GM18502 (cell line): ENCODE data around the gene TCF4.

ENCODE experiments used
- ATAC-seq: cut with Tn5 transposase; IDR thresholded peaks from one replicate; pipeline ENCODE4 v1.9.1; 2021; ENCODE audit warnings: mild to moderate bottlenecking; ENCODE audit not compliant: unreplicated experiment, poor library complexity

Gene TCF4

GRCh38 chr18:55229682-55230081, 358.3 kb downstream of the TCF4 start:
- no peak for ATAC-seq

- no peak for ATAC-seq
Measured at GRCh38 chr18:55228707-55229106, 359.3 kb downstream of the TCF4 start.

- ATAC-seq: no peak
Measured at GRCh38 chr18:55228191-55228590, 359.8 kb downstream of the TCF4 start.

DNA sequence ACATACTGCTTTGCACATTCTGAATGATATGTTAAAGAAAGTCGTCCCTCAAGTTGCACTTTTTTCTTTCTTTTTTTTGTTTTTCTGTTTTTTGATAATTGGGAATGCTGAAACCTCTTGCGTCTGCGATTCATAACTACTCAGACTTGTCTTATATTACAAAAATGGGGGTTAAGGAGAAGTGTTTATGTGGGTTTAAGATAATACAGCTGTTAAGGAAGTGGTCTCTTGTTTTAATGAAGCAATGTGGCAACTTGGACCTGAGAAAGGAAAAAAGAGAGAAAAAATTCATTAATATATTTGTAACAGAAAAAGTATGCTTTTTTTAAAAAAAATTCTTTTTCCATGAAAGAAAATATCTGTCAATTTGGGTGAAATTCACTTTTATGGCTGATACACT, 360.2 kb downstream of the TCF4 start:
- no peak for ATAC-seq

GRCh38 chr18:55226044-55226443, 361.9 kb downstream of the TCF4 start:
- ATAC-seq: no peak

GRCh38 chr18:55224086-55224625, 363.8 kb downstream of the TCF4 start:
- no peak for ATAC-seq

DNA sequence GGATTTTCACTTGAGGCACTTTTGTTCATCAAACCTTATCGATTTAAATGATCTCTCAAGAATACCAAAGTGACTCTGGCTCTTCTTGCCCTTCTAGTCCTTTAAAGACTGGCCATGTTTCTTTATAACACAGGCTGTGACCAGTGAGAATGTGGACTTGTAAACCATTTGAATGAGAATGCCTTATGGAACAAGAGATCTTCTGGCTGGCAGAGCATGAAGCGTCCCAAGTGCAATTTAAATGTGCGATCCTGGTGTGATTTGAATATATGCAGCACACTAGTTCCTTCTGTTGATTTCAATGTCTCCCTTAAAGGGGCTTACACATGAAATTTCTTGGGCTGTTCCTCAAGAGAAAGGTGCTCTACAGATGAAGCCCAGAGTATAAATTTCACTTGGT, 366.4 kb downstream of the TCF4 start:
- no peak for ATAC-seq

GRCh38 chr18:55220523-55220922, 367.5 kb downstream of the TCF4 start:
- peak; percentile 87 for ATAC-seq

GRCh38 chr18:55219823-55220222, 368.2 kb downstream of the TCF4 start:
- ATAC-seq: no peak

GRCh38 chr18:55219059-55219458, 368.9 kb downstream of the TCF4 start:
- no peak for ATAC-seq

DNA sequence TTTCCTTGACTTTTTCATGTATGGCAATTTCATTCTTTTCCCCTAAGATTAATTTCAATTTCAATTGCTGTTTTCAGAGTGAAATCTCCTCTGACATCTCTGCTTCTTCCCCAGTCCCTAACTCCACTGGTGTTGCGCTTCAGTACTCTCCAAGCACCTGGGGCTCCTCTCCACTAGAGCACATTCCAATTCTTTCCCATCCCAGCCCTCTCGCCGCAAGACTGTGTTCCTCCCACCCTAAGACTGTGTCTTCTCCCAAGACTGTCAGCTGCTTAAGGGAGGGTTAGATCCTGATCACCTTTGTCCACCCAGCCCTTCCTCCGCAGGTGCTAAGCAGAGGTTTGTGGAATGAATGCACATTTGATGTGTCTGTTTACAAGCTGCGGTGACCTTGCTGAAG, 373.0 kb downstream of the TCF4 start:
- ATAC-seq: no peak

GRCh38 chr18:55214534-55214933, 373.5 kb downstream of the TCF4 start:
- no peak for ATAC-seq

DNA sequence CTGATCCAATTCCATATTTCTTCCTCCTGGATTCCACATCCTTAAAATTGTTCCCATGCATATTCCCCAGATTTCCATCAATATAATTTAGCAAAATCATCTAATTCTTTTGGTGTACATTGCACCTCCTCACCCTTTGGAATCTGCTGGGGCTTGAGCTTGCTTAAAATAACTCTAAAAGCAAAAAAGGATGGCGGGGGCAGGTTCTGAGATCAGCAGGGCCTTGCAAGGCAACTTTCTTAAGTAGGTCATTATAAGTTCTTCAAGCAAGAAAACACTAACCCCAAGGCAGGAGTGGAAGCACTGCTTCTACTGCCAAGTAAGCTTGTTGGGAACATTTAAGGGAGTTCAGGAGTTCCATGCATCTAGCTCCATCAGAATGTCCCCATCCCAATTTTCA, 374.4 kb downstream of the TCF4 start:
- ATAC-seq: no peak

GRCh38 chr18:55206927-55207326, 381.1 kb downstream of the TCF4 start:
- no peak for ATAC-seq

GRCh38 chr18:55202232-55202917, 385.6 kb downstream of the TCF4 start:
- ATAC-seq: no peak

DNA sequence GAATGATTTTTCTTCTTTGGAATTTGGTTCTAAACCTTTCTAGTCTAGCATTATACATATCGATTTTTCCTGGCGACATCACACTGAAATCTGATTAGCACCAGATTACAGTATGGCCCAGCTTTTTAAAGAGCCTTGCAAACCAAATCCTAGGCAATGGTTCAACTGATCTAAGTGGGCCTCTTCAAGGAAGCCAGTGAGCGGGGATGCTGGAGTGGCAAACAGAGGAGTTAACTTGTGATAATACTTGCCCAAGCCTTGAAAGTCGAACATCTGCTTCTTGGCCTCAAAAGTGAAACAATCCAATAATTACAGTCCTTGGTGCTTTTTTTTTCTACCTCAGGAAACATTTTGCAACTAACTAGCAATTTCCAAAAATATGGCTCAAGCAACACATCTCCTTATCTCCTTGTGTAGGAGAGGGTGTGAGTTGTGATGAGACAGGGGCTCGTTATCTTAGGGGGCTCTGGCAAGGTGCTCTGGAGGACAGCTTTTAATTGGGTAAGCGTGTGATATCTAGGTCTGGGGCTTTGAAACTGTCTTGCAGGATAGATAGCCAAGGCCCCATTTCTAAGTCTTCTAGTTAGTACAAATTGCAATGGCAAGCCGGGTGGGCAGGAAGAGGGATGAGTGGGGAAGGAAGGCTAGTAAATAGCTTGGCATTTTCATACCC, 388.6 kb downstream of the TCF4 start:
- no peak for ATAC-seq

- ATAC-seq: no peak
Measured at GRCh38 chr18:55195863-55196262, 392.1 kb downstream of the TCF4 start.

- no peak for ATAC-seq
Measured at GRCh38 chr18:55189972-55190371, 398.0 kb downstream of the TCF4 start.

GRCh38 chr18:55186588-55186987, 401.4 kb downstream of the TCF4 start:
- ATAC-seq: no peak

DNA sequence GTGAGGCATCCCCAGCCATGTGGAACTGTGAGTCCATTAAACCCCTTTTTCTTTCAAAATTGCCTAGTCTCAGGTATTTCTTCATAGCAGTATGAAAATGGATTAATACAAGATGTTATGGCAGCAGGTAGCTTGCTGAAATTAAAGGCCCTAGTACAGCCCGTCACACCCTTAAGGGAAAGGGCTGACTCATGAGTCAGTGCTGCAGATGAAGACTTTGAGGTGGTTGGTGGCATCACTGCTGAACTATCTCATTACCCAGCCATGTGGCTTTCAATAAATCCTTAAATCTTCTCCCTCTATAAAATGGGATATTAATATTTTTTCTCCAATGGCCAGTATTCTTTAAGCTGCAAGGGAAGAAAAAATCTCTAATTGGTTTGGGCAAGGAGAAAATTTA, 402.6 kb downstream of the TCF4 start:
- no peak for ATAC-seq

DNA sequence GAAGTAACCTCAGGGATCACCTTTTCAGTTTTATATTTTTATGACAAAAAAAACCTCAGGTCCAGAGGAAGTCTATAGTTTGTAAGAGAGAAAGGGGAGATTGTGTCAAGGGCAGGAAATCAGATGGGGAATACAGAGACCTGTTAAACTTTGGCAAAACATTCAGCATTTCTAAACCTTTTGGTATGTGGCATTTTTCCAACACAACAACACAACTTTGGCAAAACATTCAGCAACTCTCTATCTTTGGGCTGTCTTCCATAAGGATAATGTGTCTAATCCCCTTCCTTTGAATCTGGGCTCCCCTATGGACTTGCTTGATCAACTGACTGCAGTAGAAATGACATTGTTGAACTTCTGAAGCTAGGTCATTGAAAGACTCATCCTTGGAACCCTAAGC, 408.2 kb downstream of the TCF4 start:
- ATAC-seq: no peak

DNA sequence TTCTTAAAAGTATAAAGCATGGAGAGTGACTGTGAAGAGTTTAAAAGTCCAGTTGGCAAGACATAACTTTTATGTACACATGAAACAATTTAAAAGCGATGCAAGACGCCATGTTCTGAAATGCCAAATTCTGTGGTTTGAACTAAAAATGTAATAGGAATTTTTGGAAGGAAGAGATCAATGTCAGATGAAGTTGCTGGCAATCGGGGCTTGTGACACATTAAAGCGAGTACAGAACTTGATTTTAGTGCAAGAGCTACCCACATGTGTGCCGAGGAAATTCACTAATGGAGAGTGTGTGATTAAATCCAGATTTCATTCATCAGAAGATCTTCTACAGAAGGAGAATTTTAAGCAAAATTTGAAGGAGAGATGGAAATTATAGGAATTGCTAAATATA, 408.6 kb downstream of the TCF4 start:
- ATAC-seq: no peak
